IPS-NIHi7 (cell line): Measurements from ENCODE around the gene C17orf100.

Experiments used
- DNase-seq: peaks from one replicate; pipeline ENCODE4 v3.0.0; 2012; ENCODE audit warnings: mixed read lengths; ENCODE audit errors: extremely low spot score

Gene C17orf100

GRCh38 chr17:6669479-6670212, 18.1 kb downstream of the C17orf100 start:
- peak; percentile 16 for DNase-seq

GRCh38 chr17:6670571-6670970, 19.0 kb downstream of the C17orf100 start:
- no peak for DNase-seq

GRCh38 chr17:6670999-6671398, 19.4 kb downstream of the C17orf100 start:
- DNase-seq = peak; percentile 7

- no peak for DNase-seq
These were observed 19.9 kb downstream of the C17orf100 start for GRCh38 chr17:6671431-6671830.

GRCh38 chr17:6674586-6674985, 23.0 kb downstream of the C17orf100 start:
- no peak for DNase-seq

GRCh38 chr17:6675201-6675825, 23.8 kb downstream of the C17orf100 start:
- DNase-seq = no peak

- no peak for DNase-seq
These were observed 25.2 kb downstream of the C17orf100 start for GRCh38 chr17:6676802-6677157.

- no peak for DNase-seq
These were observed 25.7 kb downstream of the C17orf100 start for GRCh38 chr17:6677158-6677831.

- no peak for DNase-seq
These were observed 26.4 kb downstream of the C17orf100 start for GRCh38 chr17:6677946-6678345.

- DNase-seq = no peak
These were observed 27.7 kb downstream of the C17orf100 start for GRCh38 chr17:6679241-6679640.

- no peak for DNase-seq
These were observed 29.6 kb downstream of the C17orf100 start for GRCh38 chr17:6681176-6681575.

- no peak for DNase-seq
These were observed 30.1 kb downstream of the C17orf100 start for GRCh38 chr17:6681671-6682070.

- DNase-seq = no peak
These were observed 30.8 kb downstream of the C17orf100 start for GRCh38 chr17:6682339-6682738.

GRCh38 chr17:6683081-6683684, 31.6 kb downstream of the C17orf100 start:
- no peak for DNase-seq

GRCh38 chr17:6683730-6684459, 32.3 kb downstream of the C17orf100 start:
- DNase-seq = no peak

GRCh38 chr17:6684460-6684783, 32.9 kb downstream of the C17orf100 start:
- no peak for DNase-seq

GRCh38 chr17:6684881-6685767, 33.6 kb downstream of the C17orf100 start:
- DNase-seq = no peak

GRCh38 chr17:6686026-6686425, 34.5 kb downstream of the C17orf100 start:
- no peak for DNase-seq

GRCh38 chr17:6688944-6689343, 37.4 kb downstream of the C17orf100 start:
- DNase-seq = no peak

GRCh38 chr17:6690641-6691040, 39.1 kb downstream of the C17orf100 start:
- DNase-seq = no peak

GRCh38 chr17:6691546-6691945, 40.0 kb downstream of the C17orf100 start:
- no peak for DNase-seq
